ENCODE results near the gene PBX3. TPM values are rescaled to one million over a fixed set of nuclear protein-coding genes. Genes with fewer than 3 reads are reported as not detected.

The PBX3 gene
- total and polyA plus RNA-seq, 9 of the 15 experiments (the other 6 are each of a cell fraction or from before 2014, with no cell fraction given) = 0.14 to 5.8 (median 0.92) TPM

DNA sequence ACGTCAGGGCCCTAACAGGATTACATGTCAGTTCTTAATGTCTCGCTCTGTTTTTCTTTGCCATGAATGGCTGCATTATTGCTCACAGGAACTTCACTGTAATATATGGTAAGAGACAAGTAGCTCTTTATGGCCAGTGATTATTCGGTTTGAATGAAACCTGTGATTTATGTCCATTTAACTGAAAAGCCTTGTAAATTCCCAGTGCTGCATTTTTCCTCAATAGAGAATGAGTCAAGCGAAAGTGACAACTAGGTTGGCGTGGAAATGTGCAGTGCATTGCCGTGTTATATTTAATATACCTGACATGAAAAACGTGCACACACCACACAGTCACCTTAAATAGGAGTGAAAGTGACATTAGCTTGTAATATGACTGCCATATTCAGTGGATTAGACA lies 163.1 kb downstream of the PBX3 start:
- intact Hi-C loops (cut with micrococcal nuclease) = no loop called here
- FAIRE-seq = no peak

DNA sequence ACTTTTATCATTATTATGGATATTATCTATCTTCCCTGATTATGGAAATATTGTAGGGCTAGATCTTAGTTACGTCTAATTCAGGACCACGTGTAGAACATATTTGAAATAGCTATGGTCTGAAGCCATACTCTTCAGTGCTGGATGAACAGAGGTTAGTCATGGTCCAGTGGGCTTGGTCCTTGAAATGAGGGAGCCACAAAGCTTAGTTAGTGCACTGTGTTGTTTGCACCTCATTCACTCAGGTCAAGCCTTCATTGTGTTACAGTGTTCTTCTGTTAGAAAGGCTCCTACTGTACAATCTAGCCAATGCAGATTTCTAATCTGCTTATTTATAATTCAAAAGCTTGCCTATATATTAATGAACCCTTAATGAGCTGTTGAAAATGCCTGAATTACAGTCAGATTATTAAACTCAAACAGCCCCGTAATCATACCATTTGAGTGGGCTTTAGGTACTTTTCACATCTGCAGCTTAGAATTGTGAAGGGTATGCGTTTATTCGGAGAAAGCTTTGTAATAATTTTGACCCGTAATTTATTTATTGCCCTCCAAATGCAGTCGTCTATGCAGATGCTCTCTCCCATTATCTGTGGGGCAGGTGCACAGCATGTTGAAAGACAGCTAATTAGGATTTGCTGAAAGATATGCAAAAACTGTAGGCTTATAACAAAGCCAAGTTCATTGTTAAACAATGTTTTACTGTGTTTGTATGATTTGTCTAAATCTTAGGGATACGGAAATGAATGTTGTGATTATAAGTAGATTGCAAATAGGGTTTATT lies 164.9 kb downstream of the PBX3 start:
- intact Hi-C loops (cut with micrococcal nuclease) = no loop called here
- H4K20me1 ChIP-seq (replicated peaks; ENCODE audit: control insufficient read depth, insufficient read depth, low read length) = no peaks in the 10 kb centered on the region
- ChIA-PET POLR2A (interaction anchor here (1.1 to 1.6 kb wide), 5 partner anchors 8 to 42 kb away, joined by 3 to 5 read pairs (median 4); no protein-coding TSS in a partner anchor), CTCF (ENCODE audit: low intra/inter-chr PET ratio) (no interaction called here)
- WGBS (ENCODE audit: insufficient coverage, low coverage, missing lambda C conversion rate) = 2% methylated on average over 8 of the region's 8 CpGs
- no peak overlapping the region for H2AFZ ChIP-seq (ENCODE audit: low read depth, low read length)
- DNase-seq (ENCODE audit: extremely low read depth in 1 of 4, low spot score in 3 of 4) (no peak), ATAC-seq (no peak), FAIRE-seq (no peak)
- no peaks in the 10 kb centered on the region for H3K36me3 ChIP-seq (ENCODE audit: control insufficient read depth, insufficient read depth, low read length)
- no peak overlapping the region for H3K4me3 ChIP-seq
- no TSS peak for BruUV-seq (replicated peaks)
- no peak overlapping the region for H3K4me2 ChIP-seq (ENCODE audit: insufficient read depth, low read length)
- in situ Hi-C loops (cut with MboI) = no loop called here
- H3K4me1 ChIP-seq (replicated peaks in 1 of 2; ENCODE audit: control insufficient read depth in 2 of 2, insufficient read depth in 2 of 2, low read length in 2 of 2) = no peaks in the 10 kb centered on the region
- H3K27ac ChIP-seq (ENCODE audit: extremely low read depth, low read depth, low read length) = no peak overlapping the region
- H3K79me2 ChIP-seq (ENCODE audit: control insufficient read depth, insufficient read depth, low read length) = no peaks in the 10 kb centered on the region
- no peak overlapping the region for H3K9ac ChIP-seq (ENCODE audit: insufficient read depth in 1 of 2, low read depth in 2 of 2, low read length in 2 of 2)
- peaks cover 0 to 11% of the 10 kb centered on the region in 2 experiments for H3K27me3 ChIP-seq (ENCODE audit: control insufficient read depth in 2 of 2, insufficient read depth in 2 of 2, low read length in 2 of 2)
- H3K9me1 ChIP-seq (ENCODE audit: control insufficient read depth, insufficient read depth, low read length) = no peaks in the 10 kb centered on the region
- no peaks in the 10 kb centered on the region for H3K9me3 ChIP-seq (replicated peaks; ENCODE audit: control insufficient read depth, insufficient read depth, low read depth, low read length)
- TF ChIP-seq ZNF324 (CRISPR knock-in tag; IDR thresholded peaks at IDR 0.05) (no peak), KLF13 (tag; IDR thresholded peaks at IDR 0.05; ENCODE audit: borderline replicate concordance, low read depth) (no peak), ZNF124 (CRISPR knock-in tag; IDR thresholded peaks at IDR 0.05) (no peak), HDAC2 (IDR thresholded peaks at IDR 0.05) (no peak), MTA2 (IDR thresholded peaks at IDR 0.05; ENCODE audit: low read depth) (no peak), NFRKB (IDR thresholded peaks at IDR 0.05; ENCODE audit: low read depth) (no peak), POLR2B (IDR thresholded peaks at IDR 0.05; ENCODE audit: low read depth, partially characterized antibody) (no peak)
- TF ChIP-seq, protein P1, sequence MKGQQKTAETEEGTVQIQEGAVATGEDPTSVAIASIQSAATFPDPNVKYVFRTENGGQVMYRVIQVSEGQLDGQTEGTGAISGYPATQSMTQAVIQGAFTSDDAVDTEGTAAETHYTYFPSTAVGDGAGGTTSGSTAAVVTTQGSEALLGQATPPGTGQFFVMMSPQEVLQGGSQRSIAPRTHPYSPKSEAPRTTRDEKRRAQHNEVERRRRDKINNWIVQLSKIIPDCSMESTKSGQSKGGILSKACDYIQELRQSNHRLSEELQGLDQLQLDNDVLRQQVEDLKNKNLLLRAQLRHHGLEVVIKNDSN (CRISPR knock-in tag; IDR thresholded peaks at IDR 0.05) = no peak
- TF ChIP-seq, protein P2, sequence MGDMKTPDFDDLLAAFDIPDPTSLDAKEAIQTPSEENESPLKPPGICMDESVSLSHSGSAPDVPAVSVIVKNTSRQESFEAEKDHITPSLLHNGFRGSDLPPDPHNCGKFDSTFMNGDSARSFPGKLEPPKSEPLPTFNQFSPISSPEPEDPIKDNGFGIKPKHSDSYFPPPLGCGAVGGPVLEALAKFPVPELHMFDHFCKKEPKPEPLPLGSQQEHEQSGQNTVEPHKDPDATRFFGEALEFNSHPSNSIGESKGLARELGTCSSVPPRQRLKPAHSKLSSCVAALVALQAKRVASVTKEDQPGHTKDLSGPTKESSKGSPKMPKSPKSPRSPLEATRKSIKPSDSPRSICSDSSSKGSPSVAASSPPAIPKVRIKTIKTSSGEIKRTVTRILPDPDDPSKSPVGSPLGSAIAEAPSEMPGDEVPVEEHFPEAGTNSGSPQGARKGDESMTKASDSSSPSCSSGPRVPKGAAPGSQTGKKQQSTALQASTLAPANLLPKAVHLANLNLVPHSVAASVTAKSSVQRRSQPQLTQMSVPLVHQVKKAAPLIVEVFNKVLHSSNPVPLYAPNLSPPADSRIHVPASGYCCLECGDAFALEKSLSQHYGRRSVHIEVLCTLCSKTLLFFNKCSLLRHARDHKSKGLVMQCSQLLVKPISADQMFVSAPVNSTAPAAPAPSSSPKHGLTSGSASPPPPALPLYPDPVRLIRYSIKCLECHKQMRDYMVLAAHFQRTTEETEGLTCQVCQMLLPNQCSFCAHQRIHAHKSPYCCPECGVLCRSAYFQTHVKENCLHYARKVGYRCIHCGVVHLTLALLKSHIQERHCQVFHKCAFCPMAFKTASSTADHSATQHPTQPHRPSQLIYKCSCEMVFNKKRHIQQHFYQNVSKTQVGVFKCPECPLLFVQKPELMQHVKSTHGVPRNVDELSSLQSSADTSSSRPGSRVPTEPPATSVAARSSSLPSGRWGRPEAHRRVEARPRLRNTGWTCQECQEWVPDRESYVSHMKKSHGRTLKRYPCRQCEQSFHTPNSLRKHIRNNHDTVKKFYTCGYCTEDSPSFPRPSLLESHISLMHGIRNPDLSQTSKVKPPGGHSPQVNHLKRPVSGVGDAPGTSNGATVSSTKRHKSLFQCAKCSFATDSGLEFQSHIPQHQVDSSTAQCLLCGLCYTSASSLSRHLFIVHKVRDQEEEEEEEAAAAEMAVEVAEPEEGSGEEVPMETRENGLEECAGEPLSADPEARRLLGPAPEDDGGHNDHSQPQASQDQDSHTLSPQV (IDR thresholded peaks at IDR 0.05) = no peak

More for the DNA sequence above, 163.1 kb downstream of the PBX3 start:
- no TSS peak for BruUV-seq (replicated peaks)
- ChIA-PET POLR2A (interaction anchor here (0.6 kb wide), 1 partner anchor 87 kb away, joined by 3 read pairs; no protein-coding TSS in a partner anchor), CTCF (ENCODE audit: low intra/inter-chr PET ratio) (no interaction called here)
- Histone ChIP-seq H3K4me3 (no peak overlapping the region), H4K20me1 (replicated peaks; ENCODE audit: control insufficient read depth, insufficient read depth, low read length) (no peaks in the 10 kb centered on the region), H3K27ac (ENCODE audit: extremely low read depth, low read depth, low read length) (no peak overlapping the region), H3K79me2 (ENCODE audit: control insufficient read depth, insufficient read depth, low read length) (no peaks in the 10 kb centered on the region), H2AFZ (ENCODE audit: low read depth, low read length) (no peak overlapping the region), H3K27me3 (ENCODE audit: control insufficient read depth in 2 of 2, insufficient read depth in 2 of 2, low read length in 2 of 2) (peaks cover 0 to 6% of the 10 kb centered on the region in 2 experiments; a peak in 2 of 5 replicates), H3K9me1 (ENCODE audit: control insufficient read depth, insufficient read depth, low read length) (no peaks in the 10 kb centered on the region), H3K9me3 (replicated peaks; ENCODE audit: control insufficient read depth, insufficient read depth, low read depth, low read length) (no peaks in the 10 kb centered on the region), H3K9ac (ENCODE audit: insufficient read depth in 1 of 2, low read depth in 2 of 2, low read length in 2 of 2) (no peak overlapping the region), H3K36me3 (ENCODE audit: control insufficient read depth, insufficient read depth, low read length) (no peaks in the 10 kb centered on the region), H3K4me1 (replicated peaks in 1 of 2; ENCODE audit: control insufficient read depth in 2 of 2, insufficient read depth in 2 of 2, low read length in 2 of 2) (no peaks in the 10 kb centered on the region), H3K4me2 (ENCODE audit: insufficient read depth, low read length) (no peak overlapping the region)
- in situ Hi-C loops (cut with MboI) = no loop called here
- TF ChIP-seq ZBTB1 (CRISPR knock-in tag; IDR thresholded peaks at IDR 0.05; ENCODE audit: borderline replicate concordance, low read depth) = no peak
- ATAC-seq (no peak), DNase-seq (ENCODE audit: extremely low read depth in 1 of 4, low spot score in 3 of 4) (no peak)
- WGBS (ENCODE audit: insufficient coverage, low coverage, missing lambda C conversion rate) = under 1% methylated on average over 7 of the region's 7 CpGs
